GM12878 (cell line): ENCODE data around the gene DLST. TPM values are rescaled to one million over a fixed set of nuclear protein-coding genes. Genes with fewer than 3 reads are reported as not detected.

ENCODE experiments used
- ATAC-seq: fragments of 200-7000 bp; cut with Tn5 transposase; 3 replicates; pipeline ENCODE4 v1.9.1; 2020; ENCODE audit warnings: mild to moderate bottlenecking, moderate library complexity
- BruUV-seq: library from RNA; stranded (reverse); fragments of 400-500 nt; replicated peaks from 2 replicates; lab custom pipeline; 2021; lab: Mats Ljungman, UMichigan
- CTCF ChIA-PET: fragments of 300-600 bp; sonication (Branson Sonifier 250); formaldehyde crosslinking; extraction: SDS; loops from one replicate; lab custom pipeline; 2021; ENCODE audit warnings: inconsistent platforms; lab: Yijun Ruan, JAX
- POLR2A ChIA-PET: fragments of 350-600 bp; formaldehyde crosslinking; extraction: SDS; loops from one replicate; lab custom pipeline; 2021; ENCODE audit warnings: inconsistent platforms; lab: Charles Lee
- RAD21 ChIA-PET: fragments of 300-600 bp; sonication (Branson Sonifier 250); formaldehyde crosslinking; loops from one replicate; lab custom pipeline; 2023; ENCODE audit warnings: antibody characterized with exemption; ENCODE audit not compliant: unreplicated experiment; lab: Charles Lee
- SMC1A ChIA-PET: fragments of 300-600 bp; sonication (Branson Sonifier 250); formaldehyde crosslinking; loops from one replicate; lab custom pipeline; 2023; ENCODE audit not compliant: unreplicated experiment, uncharacterized antibody; lab: Charles Lee
- DNase-seq: peaks from one replicate; pipeline ENCODE4 v3.0.0-alpha.2; 2011; ENCODE audit warnings: low read depth, low spot score
- FAIRE-seq: peaks from 3 replicates; lab custom pipeline; 2011; peaks lifted over from hg19 to GRCh38; lab: Jason Lieb, UNC
- H2AFZ ChIP-seq: 2 replicates; pipeline ENCODE4 v1.6.0; 2011; ENCODE audit warnings: low read depth, low read length, control low read depth; ENCODE audit not compliant: control insufficient read depth
- H3K27ac ChIP-seq: 2 replicates; pipeline ENCODE4 v1.5.1; 2011; ENCODE audit warnings: control low read depth; ENCODE audit not compliant: control insufficient read depth, insufficient read depth
- H3K27me3 ChIP-seq, 2 experiments: replicated peaks in 1 of 2; 2 replicates each; pipeline versions ENCODE4 v1.6.0 to v1.6.1; 2011; ENCODE audit warnings: low read length in 1 of 2; ENCODE audit not compliant: control insufficient read depth in 2 of 2, insufficient read depth in 2 of 2
- H3K36me3 ChIP-seq, 2 experiments: 2 replicates each; pipeline ENCODE4 v1.5.1; 2011; ENCODE audit warnings: low read length in 1 of 2; ENCODE audit not compliant: control insufficient read depth in 2 of 2, insufficient read depth in 2 of 2
- H3K4me1 ChIP-seq: 2 replicates; pipeline ENCODE4 v1.6.1; 2011; ENCODE audit warnings: mild to moderate bottlenecking, low read length, moderate library complexity, mixed read lengths; ENCODE audit not compliant: control insufficient read depth, insufficient read depth
- H3K4me2 ChIP-seq: 2 replicates; pipeline ENCODE4 v1.6.0; 2011; ENCODE audit warnings: control low read depth; ENCODE audit not compliant: control insufficient read depth, insufficient read depth
- H3K4me3 ChIP-seq: fragments of 200-600 bp; sonication (generic); 2 replicates; pipeline ENCODE4 v1.5.1; 2016
- H3K79me2 ChIP-seq: 2 replicates; pipeline ENCODE4 v1.6.0; 2011; ENCODE audit warnings: low read length; ENCODE audit not compliant: control insufficient read depth, insufficient read depth
- H3K9ac ChIP-seq: 2 replicates; pipeline ENCODE4 v1.8.0; 2011; ENCODE audit warnings: low read length, control low read depth, mixed read lengths; ENCODE audit not compliant: control insufficient read depth, insufficient read depth
- H3K9me3 ChIP-seq: replicated peaks from 3 replicates; pipeline ENCODE4 v1.5.1; 2011; ENCODE audit warnings: mild to moderate bottlenecking, low read length; ENCODE audit not compliant: control insufficient read depth, insufficient read depth
- H4K20me1 ChIP-seq: 2 replicates; pipeline ENCODE4 v1.6.0; 2011; ENCODE audit not compliant: control insufficient read depth, insufficient read depth
- BACH1 ChIP-seq: fragments of 450-650 bp; IDR thresholded peaks from 2 replicates; pipeline ENCODE4 v1.6.1; 2017; ENCODE audit warnings: mild to moderate bottlenecking, borderline replicate concordance
- FOS ChIP-seq: IDR thresholded peaks from 3 replicates; pipeline ENCODE4 v1.6.1; 2011; ENCODE audit warnings: borderline replicate concordance; ENCODE audit not compliant: insufficient read length; ENCODE audit errors: extremely low read depth
- MTA2 ChIP-seq: fragments of 450-650 bp; IDR thresholded peaks from 2 replicates; pipeline ENCODE4 v1.6.1; 2016; ENCODE audit warnings: low read depth, mild to moderate bottlenecking, moderate library complexity
- SIX5 ChIP-seq: IDR thresholded peaks from 2 replicates; pipeline ENCODE4 v1.6.1; 2011; ENCODE audit warnings: mild to moderate bottlenecking, low read depth, low read length, moderate library complexity; ENCODE audit not compliant: severe bottlenecking
- SMAD5 ChIP-seq: IDR thresholded peaks from 2 replicates; pipeline ENCODE4 v1.6.1; 2016; ENCODE audit warnings: antibody characterized with exemption, low read depth
- TBL1XR1 ChIP-seq: IDR thresholded peaks from 2 replicates; pipeline ENCODE4 v1.6.1; 2012; ENCODE audit warnings: low read depth, low read length, improper control_type of control experiment
- ZNF274 ChIP-seq: IDR thresholded peaks from one replicate; pipeline ENCODE4 v1.8.0; 2011; ENCODE audit not compliant: insufficient read length, insufficient read depth
- WGBS: methylation state at CpG from one replicate; pipeline ENCODE4 v1.1.6; 2016; ENCODE audit warnings: low lambda C conversion rate; ENCODE audit not compliant: insufficient replicate concordance, insufficient coverage; ENCODE audit errors: missing lambda C conversion rate; 5-methylcytosine and 5-hydroxymethylcytosine counted together
- in situ Hi-C: fragments of 300-500 bp; cut with MboI; formaldehyde crosslinking; loops from 9 replicates; pipeline ENCODE4 v1.14.3; 2018; ENCODE audit warnings: mixed read lengths
- intact Hi-C: fragments of 100-400 bp; cut with micrococcal nuclease; formaldehyde crosslinking; loops from one replicate; pipeline ENCODE4 v1.14.2; 2022; ENCODE audit not compliant: unreplicated experiment
- polyA plus RNA-seq, 11 experiments: library from polyadenylated mRNA; depleted of rRNA in 4 of 11; unstranded in 6 of 11; stranded (reverse) in 5 of 11; fragments of >200 nt; fragmentation: Nextera tagmentation in 4 of 11; fragmentation: Illumina TruSeq in 1 of 11; extraction: Ambion mirVana in 4 of 11; extraction: Trizol in 1 of 11; gene quantifications; 1 replicate in 1 of 11; 2 replicates in 10 of 11; pipeline versions ENCODE4 v1.2.1 to v1.2.3, GENCODE V29; 2011 to 2016; ENCODE audit warnings: inconsistent platforms in 2 of 11, missing spikeins in 2 of 11, low read depth in 1 of 11
- total RNA-seq, 4 experiments: library from RNA; depleted of rRNA in 3 of 4; stranded (reverse); fragments of >200 nt in 3 of 4; fragmentation: Illumina TruSeq in 1 of 4; extraction: Trizol in 1 of 4; gene quantifications; 2 replicates each; pipeline versions ENCODE4 v1.2.1 to v1.2.3, GENCODE V29; 2013 to 2021
- TF ChIP-seq, protein P1 (sequence below): IDR thresholded peaks from 2 replicates; pipeline ENCODE4 v1.6.1; 2012; ENCODE audit warnings: improper control_type of control experiment, low read depth, low read length; ENCODE audit not compliant: insufficient replicate concordance

Gene DLST
- total and polyA plus RNA-seq, 10 of the 15 experiments (the other 5 are each of a cell fraction or from before 2014, with no cell fraction given), result 2.9 to 141 (median 67.7) TPM

DNA sequence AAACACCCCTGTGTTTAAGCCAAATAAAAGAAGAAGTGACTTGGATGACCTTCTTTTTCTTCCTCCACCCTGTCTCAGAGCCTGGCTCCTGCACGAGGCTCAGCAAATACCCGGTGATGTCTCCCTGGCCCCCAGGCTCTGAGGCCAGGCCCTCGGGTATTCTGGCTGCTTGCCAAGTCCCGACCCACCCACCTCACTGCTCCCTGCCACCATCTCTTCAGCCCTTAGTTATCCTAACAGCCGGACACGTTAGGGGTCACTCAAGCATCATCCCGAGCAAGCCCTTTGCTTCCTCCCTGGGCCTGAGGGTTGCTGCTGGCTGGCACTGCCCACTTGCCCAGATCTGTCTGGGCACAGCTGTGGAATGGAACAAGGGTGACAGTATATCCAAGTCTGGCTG lies 34.1 kb downstream of the DLST start:
- SMC1A ChIA-PET, result interaction anchor here (1.4 kb wide), 1 partner anchor 24 kb away, joined by 6 read pairs; no protein-coding TSS in a partner anchor
- H2AFZ ChIP-seq, result no peak overlapping the region
- intact Hi-C loops, result no loop called here
- no peaks in the 10 kb centered on the region for H3K27me3 ChIP-seq
- 38% methylated on average over 7 of the region's 7 CpGs for WGBS
- no peak overlapping the region for H3K4me3 ChIP-seq
- H3K9me3 ChIP-seq, result no peaks in the 10 kb centered on the region
- DNase-seq, result no peak
- in situ Hi-C loops, result no loop called here
- H3K4me1 ChIP-seq, result no peaks in the 10 kb centered on the region
- TF ChIP-seq ZNF274 (no peak), BACH1 (no peak), SMAD5 (no peak)
- TF ChIP-seq, all 136 proteins: peak for 0
- ATAC-seq (no peak), FAIRE-seq (no peak)
- Histone ChIP-seq H3K9ac (no peak overlapping the region), H3K4me2 (no peak overlapping the region), H3K27ac (no peak overlapping the region), H4K20me1 (no peaks in the 10 kb centered on the region), H3K79me2 (no peaks in the 10 kb centered on the region), H3K36me3 (no peaks in the 10 kb centered on the region)
- ChIA-PET POLR2A (no interaction called here), CTCF (interaction anchor here (1.6 to 4.7 kb wide), 3 partner anchors 10 to 173 kb away, joined by 4 to 24 read pairs (median 9); no protein-coding TSS in a partner anchor), RAD21 (interaction anchor here (2.5 kb wide), 1 partner anchor 26 kb away, joined by 8 read pairs; no protein-coding TSS in a partner anchor)
- no TSS peak for BruUV-seq

DNA sequence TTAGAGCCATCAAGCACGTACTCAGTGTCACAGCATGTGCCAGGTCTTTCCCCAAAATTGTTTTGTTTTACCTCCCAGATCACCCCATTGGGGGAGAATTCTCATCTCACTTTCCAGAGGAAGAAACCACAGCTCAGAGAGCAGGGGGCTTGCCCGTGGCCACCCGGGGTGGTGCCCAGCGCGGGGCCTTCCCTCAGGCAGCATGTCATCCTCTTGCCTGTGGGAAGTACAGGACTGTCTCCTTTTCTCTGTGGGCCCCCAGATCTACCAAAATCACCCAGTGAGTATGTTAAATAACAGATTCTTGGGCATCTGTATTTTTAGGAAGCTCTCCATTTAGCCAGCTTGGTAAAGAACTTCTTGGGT lies 35.4 kb downstream of the DLST start:
- TF ChIP-seq FOS (no peak), MTA2 (no peak), TBL1XR1 (no peak), SIX5 (no peak)
- TF ChIP-seq, protein P1, sequence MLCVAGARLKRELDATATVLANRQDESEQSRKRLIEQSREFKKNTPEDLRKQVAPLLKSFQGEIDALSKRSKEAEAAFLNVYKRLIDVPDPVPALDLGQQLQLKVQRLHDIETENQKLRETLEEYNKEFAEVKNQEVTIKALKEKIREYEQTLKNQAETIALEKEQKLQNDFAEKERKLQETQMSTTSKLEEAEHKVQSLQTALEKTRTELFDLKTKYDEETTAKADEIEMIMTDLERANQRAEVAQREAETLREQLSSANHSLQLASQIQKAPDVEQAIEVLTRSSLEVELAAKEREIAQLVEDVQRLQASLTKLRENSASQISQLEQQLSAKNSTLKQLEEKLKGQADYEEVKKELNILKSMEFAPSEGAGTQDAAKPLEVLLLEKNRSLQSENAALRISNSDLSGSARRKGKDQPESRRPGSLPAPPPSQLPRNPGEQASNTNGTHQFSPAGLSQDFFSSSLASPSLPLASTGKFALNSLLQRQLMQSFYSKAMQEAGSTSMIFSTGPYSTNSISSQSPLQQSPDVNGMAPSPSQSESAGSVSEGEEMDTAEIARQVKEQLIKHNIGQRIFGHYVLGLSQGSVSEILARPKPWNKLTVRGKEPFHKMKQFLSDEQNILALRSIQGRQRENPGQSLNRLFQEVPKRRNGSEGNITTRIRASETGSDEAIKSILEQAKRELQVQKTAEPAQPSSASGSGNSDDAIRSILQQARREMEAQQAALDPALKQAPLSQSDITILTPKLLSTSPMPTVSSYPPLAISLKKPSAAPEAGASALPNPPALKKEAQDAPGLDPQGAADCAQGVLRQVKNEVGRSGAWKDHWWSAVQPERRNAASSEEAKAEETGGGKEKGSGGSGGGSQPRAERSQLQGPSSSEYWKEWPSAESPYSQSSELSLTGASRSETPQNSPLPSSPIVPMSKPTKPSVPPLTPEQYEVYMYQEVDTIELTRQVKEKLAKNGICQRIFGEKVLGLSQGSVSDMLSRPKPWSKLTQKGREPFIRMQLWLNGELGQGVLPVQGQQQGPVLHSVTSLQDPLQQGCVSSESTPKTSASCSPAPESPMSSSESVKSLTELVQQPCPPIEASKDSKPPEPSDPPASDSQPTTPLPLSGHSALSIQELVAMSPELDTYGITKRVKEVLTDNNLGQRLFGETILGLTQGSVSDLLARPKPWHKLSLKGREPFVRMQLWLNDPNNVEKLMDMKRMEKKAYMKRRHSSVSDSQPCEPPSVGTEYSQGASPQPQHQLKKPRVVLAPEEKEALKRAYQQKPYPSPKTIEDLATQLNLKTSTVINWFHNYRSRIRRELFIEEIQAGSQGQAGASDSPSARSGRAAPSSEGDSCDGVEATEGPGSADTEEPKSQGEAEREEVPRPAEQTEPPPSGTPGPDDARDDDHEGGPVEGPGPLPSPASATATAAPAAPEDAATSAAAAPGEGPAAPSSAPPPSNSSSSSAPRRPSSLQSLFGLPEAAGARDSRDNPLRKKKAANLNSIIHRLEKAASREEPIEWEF, result no peak
- H2AFZ ChIP-seq, result no peak overlapping the region
- H3K4me3 ChIP-seq, result no peak overlapping the region
- no peak for FAIRE-seq
- BruUV-seq, result no TSS peak
- 94% methylated on average over 5 of the region's 5 CpGs for WGBS
- H3K79me2 ChIP-seq, result no peaks in the 10 kb centered on the region
- no peak overlapping the region for H3K9ac ChIP-seq
- no peak for ATAC-seq
- H4K20me1 ChIP-seq, result no peaks in the 10 kb centered on the region
- RAD21 ChIA-PET, result interaction anchor here (0.6 to 2.5 kb wide), 4 partner anchors 11 to 171 kb away, joined by 4 to 8 read pairs (median 6); no protein-coding TSS in a partner anchor
- no peak overlapping the region for H3K4me2 ChIP-seq
- in situ Hi-C loops (no loop called here), intact Hi-C loops (no loop called here)
- SMC1A ChIA-PET, result interaction anchor here (1.4 to 1.7 kb wide), 2 partner anchors 56 to 171 kb away, joined by 4 to 7 read pairs; no protein-coding TSS in a partner anchor
- CTCF ChIA-PET, result interaction anchor here (0.5 to 4.7 kb wide), 9 partner anchors 9 to 308 kb away, joined by 3 to 24 read pairs (median 3); no protein-coding TSS in a partner anchor
- H3K36me3 ChIP-seq, result no peaks in the 10 kb centered on the region
- POLR2A ChIA-PET, result no interaction called here
- H3K27me3 ChIP-seq, result no peaks in the 10 kb centered on the region
- H3K27ac ChIP-seq, result no peak overlapping the region
- H3K9me3 ChIP-seq, result no peaks in the 10 kb centered on the region
- DNase-seq, result no peak
- H3K4me1 ChIP-seq, result no peaks in the 10 kb centered on the region
